CD4-positive, alpha-beta T cell (primary cell): ENCODE results near the gene ARHGAP15. TPM values are rescaled to one million over a fixed set of nuclear protein-coding genes. Genes with fewer than 3 reads are reported as not detected.

ENCODE experiments used
- ATAC-seq: fragments of 200-7000 bp; cut with Tn5 transposase; one replicate; pipeline ENCODE4 v1.10.0; 2022; ENCODE audit warnings: mild to moderate bottlenecking; ENCODE audit not compliant: poor library complexity
- CTCF ChIA-PET: fragments of 350-600 bp; sonication (Branson Sonifier 250); formaldehyde crosslinking; loops from one replicate; lab custom pipeline; 2021; ENCODE audit warnings: antibody characterized with exemption, inconsistent platforms; lab: Charles Lee
- POLR2A ChIA-PET: fragments of 350-600 bp; sonication (Branson Sonifier 250); formaldehyde crosslinking; loops from one replicate; lab custom pipeline; 2021; ENCODE audit warnings: antibody characterized with exemption, inconsistent platforms; lab: Charles Lee
- DNase-seq, 14 experiments: peaks; one replicate each; pipeline ENCODE4 v3.0.0-alpha.2; 2013 to 2020; ENCODE audit warnings: mixed read lengths in 2 of 14
- H3K27ac ChIP-seq, 2 donors: one replicate each; pipeline versions ENCODE4 v1.5.1 to v1.7.0; 2013; ENCODE audit warnings: low read length in 2 of 2, low read depth in 1 of 2, mild to moderate bottlenecking in 1 of 2
- H3K27me3 ChIP-seq, 2 experiments: 1 replicate in 1 of 2; 2 replicates in 1 of 2; pipeline versions ENCODE4 v1.6.1 to v1.7.0; 2013; ENCODE audit warnings: low read length in 2 of 2, control low read depth in 1 of 2, mild to moderate bottlenecking in 1 of 2, moderate library complexity in 1 of 2; ENCODE audit not compliant: insufficient read depth in 2 of 2, control insufficient read depth in 1 of 2
- H3K36me3 ChIP-seq: one replicate; pipeline ENCODE4 v1.6.1; 2013; ENCODE audit warnings: low read length, control low read depth; ENCODE audit not compliant: insufficient read depth
- H3K4me1 ChIP-seq: one replicate; pipeline ENCODE4 v1.6.1; 2013; ENCODE audit warnings: low read length, control low read depth; ENCODE audit not compliant: insufficient read depth
- H3K4me3 ChIP-seq: one replicate; pipeline ENCODE4 v1.5.1; 2013; ENCODE audit warnings: mild to moderate bottlenecking, low read length, moderate library complexity
- H3K9me3 ChIP-seq, 2 experiments: 1 replicate in 1 of 2; 2 replicates in 1 of 2; pipeline versions ENCODE4 v1.6.1 to v1.7.0; 2013; ENCODE audit warnings: low read length in 2 of 2, mild to moderate bottlenecking in 2 of 2, control low read depth in 1 of 2, moderate library complexity in 1 of 2; ENCODE audit not compliant: control insufficient read depth in 1 of 2, insufficient read depth in 1 of 2
- H3K27ac Mint-ChIP-seq: one replicate; pipeline ENCODE4 v1.8.0; 2020; ENCODE audit warnings: mixed read lengths
- H3K27me3 Mint-ChIP-seq: one replicate; pipeline ENCODE4 v1.8.0; 2021; ENCODE audit warnings: mixed read lengths
- H3K36me3 Mint-ChIP-seq: one replicate; pipeline ENCODE4 v1.8.0; 2021; ENCODE audit warnings: low read depth, mixed read lengths
- H3K4me1 Mint-ChIP-seq: one replicate; pipeline ENCODE4 v1.8.0; 2021; ENCODE audit warnings: low read depth, mixed read lengths
- H3K4me3 Mint-ChIP-seq: one replicate; pipeline ENCODE4 v1.8.0; 2020; ENCODE audit warnings: mild to moderate bottlenecking, mixed read lengths
- H3K9me3 Mint-ChIP-seq: one replicate; pipeline ENCODE4 v1.8.0; 2020; ENCODE audit warnings: mixed read lengths
- CTCF ChIP-seq: fragments of 200-600 bp; IDR thresholded peaks from one replicate; pipeline ENCODE4 v1.8.0; 2022; ENCODE audit warnings: antibody characterized with exemption, mild to moderate bottlenecking
- intact Hi-C, 2 experiments: fragments of 100-400 bp; cut with DNase I in 1 of 2; cut with micrococcal nuclease in 1 of 2; formaldehyde crosslinking; loops; one replicate each; pipeline versions ENCODE4 v1.15.1 to v1.9.0; 2023 to 2025; cut with DNase I, micrococcal nuclease
- total RNA-seq, 174 experiments: library from RNA in 2 of 174; stranded (reverse) in 2 of 174; gene quantifications; one replicate each; pipeline ENCODE4 v1.2.3 and lab custom pipeline; 2021 to 2026

Gene ARHGAP15
- total RNA-seq, 2 experiments from 2014 or later: 158 to 165 TPM

- POLR2A ChIA-PET: no interaction called here
These were observed 249.8 kb downstream of the ARHGAP15 start for GRCh38 chr2:143378996-143379395.

GRCh38 chr2:143379955-143380354, 250.7 kb downstream of the ARHGAP15 start:
- no peak overlapping the region for H3K4me3 Mint-ChIP-seq
- H3K27ac Mint-ChIP-seq: no peak overlapping the region
- TF ChIP-seq CTCF: no peak

More at GRCh38 chr2:143378996-143379395, 249.8 kb downstream of the ARHGAP15 start:
- no peak overlapping the region for H3K27ac ChIP-seq
- no peak for TF ChIP-seq CTCF
- H3K9me3 ChIP-seq: no peaks in the 10 kb centered on the region
- DNase-seq: no peak
- CTCF ChIA-PET: no interaction called here
- peaks cover 3% of the 10 kb centered on the region for H3K36me3 ChIP-seq
- no peak overlapping the region for H3K4me3 ChIP-seq
- intact Hi-C loops: no loop called here
- Mint-ChIP-seq H3K36me3 (peaks cover 48% of the 10 kb centered on the region), H3K27me3 (no peaks in the 10 kb centered on the region), H3K9me3 (no peaks in the 10 kb centered on the region), H3K27ac (no peak overlapping the region), H3K4me1 (peaks cover 70% of the 10 kb centered on the region), H3K4me3 (no peak overlapping the region)
- no peak for ATAC-seq
- H3K4me1 ChIP-seq: no peaks in the 10 kb centered on the region
- H3K27me3 ChIP-seq: no peaks in the 10 kb centered on the region

DNA sequence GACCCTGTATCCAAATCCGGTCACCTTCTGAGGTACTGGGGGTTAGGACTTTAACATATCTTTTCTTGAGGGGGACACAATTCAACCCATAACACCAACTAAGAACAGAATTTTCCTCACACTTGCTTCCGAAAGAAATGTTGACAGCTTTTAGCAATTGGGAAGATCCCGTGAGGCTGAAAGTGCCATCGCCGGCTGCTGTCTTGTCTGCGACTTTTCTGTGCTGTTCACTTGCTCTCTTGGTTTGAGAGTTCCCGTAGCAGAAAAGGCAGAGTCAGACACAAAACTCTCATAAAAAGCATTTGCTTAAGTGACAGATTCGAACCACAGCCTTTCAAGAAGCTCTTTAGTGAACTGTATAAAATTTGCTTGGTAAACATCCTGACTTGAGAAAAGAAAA, 253.4 kb downstream of the ARHGAP15 start:
- no peak for DNase-seq
- H3K27me3 ChIP-seq: no peaks in the 10 kb centered on the region
- Mint-ChIP-seq H3K4me3 (no peak overlapping the region), H3K9me3 (no peaks in the 10 kb centered on the region), H3K27me3 (no peaks in the 10 kb centered on the region), H3K4me1 (peaks cover 71% of the 10 kb centered on the region), H3K36me3 (peaks cover 66% of the 10 kb centered on the region), H3K27ac (no peak overlapping the region)
- H3K27ac ChIP-seq: no peak overlapping the region
- ATAC-seq: no peak
- no peaks in the 10 kb centered on the region for H3K4me1 ChIP-seq
- no peak for TF ChIP-seq CTCF
- H3K4me3 ChIP-seq: no peak overlapping the region
- peaks cover 3% of the 10 kb centered on the region for H3K36me3 ChIP-seq
- ChIA-PET CTCF (no interaction called here), POLR2A (no interaction called here)
- intact Hi-C loops: no loop called here
- H3K9me3 ChIP-seq: no peaks in the 10 kb centered on the region

More at GRCh38 chr2:143379955-143380354, 250.7 kb downstream of the ARHGAP15 start:
- peaks cover 3% of the 10 kb centered on the region for H3K36me3 ChIP-seq
- H3K9me3 ChIP-seq: no peaks in the 10 kb centered on the region
- POLR2A ChIA-PET: no interaction called here
- H3K4me1 Mint-ChIP-seq: peaks cover 64% of the 10 kb centered on the region
- H3K36me3 Mint-ChIP-seq: peaks cover 56% of the 10 kb centered on the region
- H3K27ac ChIP-seq: no peak overlapping the region
- ATAC-seq: no peak
- CTCF ChIA-PET: no interaction called here
- no peaks in the 10 kb centered on the region for H3K27me3 ChIP-seq
- no peaks in the 10 kb centered on the region for H3K4me1 ChIP-seq
- DNase-seq: no peak
- H3K27me3 Mint-ChIP-seq: no peaks in the 10 kb centered on the region
- intact Hi-C loops: no loop called here
- no peaks in the 10 kb centered on the region for H3K9me3 Mint-ChIP-seq
- no peak overlapping the region for H3K4me3 ChIP-seq
